ENCODE measurements around the gene ACSF2. TPM values are rescaled to one million over a fixed set of nuclear protein-coding genes. Genes with fewer than 3 reads are reported as not detected.

ACSF2 gene
- total and polyA plus RNA-seq, 2 of the 13 experiments (the other 11 are each of a cell fraction or from before 2014, with no cell fraction given): 87.3 to 109 TPM

GRCh38 chr17:50380369-50381259 is 45.4 kb upstream of the ACSF2 start (continued):
- TF ChIP-seq, protein P1, sequence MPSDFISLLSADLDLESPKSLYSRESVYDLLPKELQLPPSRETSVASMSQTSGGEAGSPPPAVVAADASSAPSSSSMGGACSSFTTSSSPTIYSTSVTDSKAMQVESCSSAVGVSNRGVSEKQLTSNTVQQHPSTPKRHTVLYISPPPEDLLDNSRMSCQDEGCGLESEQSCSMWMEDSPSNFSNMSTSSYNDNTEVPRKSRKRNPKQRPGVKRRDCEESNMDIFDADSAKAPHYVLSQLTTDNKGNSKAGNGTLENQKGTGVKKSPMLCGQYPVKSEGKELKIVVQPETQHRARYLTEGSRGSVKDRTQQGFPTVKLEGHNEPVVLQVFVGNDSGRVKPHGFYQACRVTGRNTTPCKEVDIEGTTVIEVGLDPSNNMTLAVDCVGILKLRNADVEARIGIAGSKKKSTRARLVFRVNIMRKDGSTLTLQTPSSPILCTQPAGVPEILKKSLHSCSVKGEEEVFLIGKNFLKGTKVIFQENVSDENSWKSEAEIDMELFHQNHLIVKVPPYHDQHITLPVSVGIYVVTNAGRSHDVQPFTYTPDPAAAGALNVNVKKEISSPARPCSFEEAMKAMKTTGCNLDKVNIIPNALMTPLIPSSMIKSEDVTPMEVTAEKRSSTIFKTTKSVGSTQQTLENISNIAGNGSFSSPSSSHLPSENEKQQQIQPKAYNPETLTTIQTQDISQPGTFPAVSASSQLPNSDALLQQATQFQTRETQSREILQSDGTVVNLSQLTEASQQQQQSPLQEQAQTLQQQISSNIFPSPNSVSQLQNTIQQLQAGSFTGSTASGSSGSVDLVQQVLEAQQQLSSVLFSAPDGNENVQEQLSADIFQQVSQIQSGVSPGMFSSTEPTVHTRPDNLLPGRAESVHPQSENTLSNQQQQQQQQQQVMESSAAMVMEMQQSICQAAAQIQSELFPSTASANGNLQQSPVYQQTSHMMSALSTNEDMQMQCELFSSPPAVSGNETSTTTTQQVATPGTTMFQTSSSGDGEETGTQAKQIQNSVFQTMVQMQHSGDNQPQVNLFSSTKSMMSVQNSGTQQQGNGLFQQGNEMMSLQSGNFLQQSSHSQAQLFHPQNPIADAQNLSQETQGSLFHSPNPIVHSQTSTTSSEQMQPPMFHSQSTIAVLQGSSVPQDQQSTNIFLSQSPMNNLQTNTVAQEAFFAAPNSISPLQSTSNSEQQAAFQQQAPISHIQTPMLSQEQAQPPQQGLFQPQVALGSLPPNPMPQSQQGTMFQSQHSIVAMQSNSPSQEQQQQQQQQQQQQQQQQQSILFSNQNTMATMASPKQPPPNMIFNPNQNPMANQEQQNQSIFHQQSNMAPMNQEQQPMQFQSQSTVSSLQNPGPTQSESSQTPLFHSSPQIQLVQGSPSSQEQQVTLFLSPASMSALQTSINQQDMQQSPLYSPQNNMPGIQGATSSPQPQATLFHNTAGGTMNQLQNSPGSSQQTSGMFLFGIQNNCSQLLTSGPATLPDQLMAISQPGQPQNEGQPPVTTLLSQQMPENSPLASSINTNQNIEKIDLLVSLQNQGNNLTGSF (CRISPR knock-in tag; IDR thresholded peaks at IDR 0.05): 0 out of 2 replicates have a peak, but pooled peaks have one; percentile 41
- TF ChIP-seq ARID5B (CRISPR knock-in tag; IDR thresholded peaks at IDR 0.05) (no peak), EED (CRISPR knock-in tag; IDR thresholded peaks at IDR 0.05) (no peak), AKAP8 (CRISPR knock-in tag; IDR thresholded peaks at IDR 0.05) (no peak), KDM1A (CRISPR knock-in tag; IDR thresholded peaks at IDR 0.05) (no peak), SP4 (CRISPR knock-in tag; IDR thresholded peaks at IDR 0.05) (peak; percentile 25; the same call in 1 of the 2 replicates), ZNF20 (CRISPR knock-in tag; IDR thresholded peaks at IDR 0.05) (no peak), RARA (CRISPR knock-in tag; IDR thresholded peaks at IDR 0.05) (no peak), PRPF4 (IDR thresholded peaks at IDR 0.05; ENCODE audit: low read depth, low read length, poor library complexity, severe bottlenecking) (no peak), ZNF124 (CRISPR knock-in tag; IDR thresholded peaks at IDR 0.05) (no peak), POLR2A (IDR thresholded peaks at IDR 0.05; ENCODE audit: insufficient read depth in 1 of 2, low read depth in 2 of 2, low read length in 2 of 2) (peak in 1 of 2 experiments; percentile 60; a peak in 3 of 4 replicates), FOSL2 (CRISPR knock-in tag; IDR thresholded peaks at IDR 0.05) (no peak), GPBP1L1 (CRISPR knock-in tag; IDR thresholded peaks at IDR 0.05) (no peak), SOX13 (IDR thresholded peaks at IDR 0.05) (no peak), SOX13 (CRISPR knock-in tag; conservative IDR thresholded peaks at IDR 0.05 in 1 of 2, IDR thresholded peaks at IDR 0.05 in 1 of 2) (0 out of 4 replicates have a peak, but pooled peaks of 1 of the 2 experiments have one; percentile 48), RFX5 (IDR thresholded peaks at IDR 0.05; ENCODE audit: low read depth, low read length) (no peak), SRSF4 (IDR thresholded peaks at IDR 0.05; ENCODE audit: low read depth, low read length, poor library complexity, severe bottlenecking) (peak; percentile 81), CAMTA2 (CRISPR knock-in tag; IDR thresholded peaks at IDR 0.05; ENCODE audit: borderline replicate concordance) (no peak), DRAP1 (CRISPR knock-in tag; IDR thresholded peaks at IDR 0.05) (no peak)

Measured in HepG2 (cell line).